Measurements from ENCODE around the gene HIP1. TPM values are rescaled to one million over a fixed set of nuclear protein-coding genes. Genes with fewer than 3 reads are reported as not detected.

The HIP1 gene
- total and polyA plus RNA-seq, 2 of the 13 experiments (the other 11 are each of a cell fraction or from before 2014, with no cell fraction given) = 4.5 to 6.2 TPM

DNA sequence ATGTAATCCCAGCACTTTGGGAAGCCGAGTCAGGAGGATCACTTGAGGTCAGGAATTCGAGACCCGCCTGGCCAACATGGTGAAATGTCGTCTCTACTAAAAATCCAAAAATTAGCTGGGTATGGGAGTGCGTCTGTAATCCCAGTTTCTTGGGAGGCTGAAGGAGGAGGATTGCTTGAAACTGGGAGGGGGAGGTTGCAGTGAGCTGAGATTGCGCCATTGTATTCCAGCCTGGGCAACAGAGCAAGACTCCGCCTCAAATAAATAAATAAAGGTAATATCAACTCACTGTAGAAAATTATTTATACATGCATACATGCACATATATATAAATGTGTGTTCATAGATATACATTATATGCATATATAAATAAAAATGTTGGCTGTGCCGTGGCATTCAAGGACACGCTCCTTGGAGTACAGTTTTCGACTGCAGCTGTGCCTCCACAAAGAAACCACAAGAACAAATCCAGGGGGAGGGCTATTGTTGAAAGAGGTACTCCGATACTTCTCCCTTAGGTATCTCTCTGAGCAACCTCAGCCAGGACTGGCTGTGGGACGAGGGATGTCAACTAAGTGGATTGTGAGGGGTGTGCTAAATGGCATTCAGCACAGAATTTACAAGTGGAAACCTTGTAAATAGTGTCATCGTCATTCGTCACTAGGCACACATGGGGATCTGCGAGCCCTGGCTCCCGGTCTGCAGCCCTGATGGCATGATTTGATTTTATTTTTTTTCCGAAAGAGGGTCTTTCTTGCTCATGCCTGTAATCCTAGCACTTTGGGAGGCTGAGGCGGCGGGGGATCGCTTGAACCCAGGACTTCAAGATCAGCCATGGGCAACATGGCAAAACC, 49.3 kb downstream of the HIP1 start (continued):
- peak; percentile 12; the same call in 1 of the 2 replicates for TF ChIP-seq CEBPG (CRISPR knock-in tag; IDR thresholded peaks at IDR 0.05)
- TF ChIP-seq RFX5 (IDR thresholded peaks at IDR 0.05; ENCODE audit: low read depth, low read length) = peak; percentile 89
- TF ChIP-seq MLLT10 (CRISPR knock-in tag; IDR thresholded peaks at IDR 0.05) = no peak
- TF ChIP-seq ISL2 (CRISPR knock-in tag; IDR thresholded peaks at IDR 0.05) = no peak
- TF ChIP-seq SMAD9 (CRISPR knock-in tag; IDR thresholded peaks at IDR 0.05) = no peak
- TF ChIP-seq CCDC6 (CRISPR knock-in tag; IDR thresholded peaks at IDR 0.05) = no peak
- TF ChIP-seq ELF1 (CRISPR knock-in tag; IDR thresholded peaks at IDR 0.05) = no peak
- TF ChIP-seq RORA (CRISPR knock-in tag; IDR thresholded peaks at IDR 0.05) = no peak
- no peak for TF ChIP-seq SMAD3 (CRISPR knock-in tag; IDR thresholded peaks at IDR 0.05)
- TF ChIP-seq ZNF607 (CRISPR knock-in tag; IDR thresholded peaks at IDR 0.05; ENCODE audit: borderline replicate concordance) = no peak
- TF ChIP-seq ZNF383 (CRISPR knock-in tag; IDR thresholded peaks at IDR 0.05; ENCODE audit: borderline replicate concordance) = no peak
- no peak for TF ChIP-seq ZNF10 (CRISPR knock-in tag; IDR thresholded peaks at IDR 0.05; ENCODE audit: borderline replicate concordance, low read depth)
- TF ChIP-seq ZNF260 (CRISPR knock-in tag; IDR thresholded peaks at IDR 0.05; ENCODE audit: borderline replicate concordance, low read depth) = no peak
- TF ChIP-seq, protein P1, sequence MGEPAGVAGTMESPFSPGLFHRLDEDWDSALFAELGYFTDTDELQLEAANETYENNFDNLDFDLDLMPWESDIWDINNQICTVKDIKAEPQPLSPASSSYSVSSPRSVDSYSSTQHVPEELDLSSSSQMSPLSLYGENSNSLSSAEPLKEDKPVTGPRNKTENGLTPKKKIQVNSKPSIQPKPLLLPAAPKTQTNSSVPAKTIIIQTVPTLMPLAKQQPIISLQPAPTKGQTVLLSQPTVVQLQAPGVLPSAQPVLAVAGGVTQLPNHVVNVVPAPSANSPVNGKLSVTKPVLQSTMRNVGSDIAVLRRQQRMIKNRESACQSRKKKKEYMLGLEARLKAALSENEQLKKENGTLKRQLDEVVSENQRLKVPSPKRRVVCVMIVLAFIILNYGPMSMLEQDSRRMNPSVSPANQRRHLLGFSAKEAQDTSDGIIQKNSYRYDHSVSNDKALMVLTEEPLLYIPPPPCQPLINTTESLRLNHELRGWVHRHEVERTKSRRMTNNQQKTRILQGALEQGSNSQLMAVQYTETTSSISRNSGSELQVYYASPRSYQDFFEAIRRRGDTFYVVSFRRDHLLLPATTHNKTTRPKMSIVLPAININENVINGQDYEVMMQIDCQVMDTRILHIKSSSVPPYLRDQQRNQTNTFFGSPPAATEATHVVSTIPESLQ (CRISPR knock-in tag; conservative IDR thresholded peaks at IDR 0.05) = no peak

All from HepG2 (cell line).